Cardiac fibroblast (primary cell): Measurements from ENCODE around the gene PTPRN2.

Source experiments
- DNase-seq, 2 donors: peaks; one replicate each; pipeline versions ENCODE4 v3.0.0 to v3.0.0-alpha.2; 2010; ENCODE audit warnings: low read depth in 2 of 2
- H3K4me3 ChIP-seq, 2 donors: replicated peaks in 1 of 2; 1 replicate in 1 of 2; 2 replicates in 1 of 2; pipeline ENCODE4 v1.5.1; 2011; ENCODE audit warnings: low read depth in 2 of 2, low read length in 2 of 2, mild to moderate bottlenecking in 2 of 2, moderate library complexity in 1 of 2
- TF ChIP-seq, protein P1 (sequence below): IDR thresholded peaks from one replicate; pipeline ENCODE4 v1.5.1; 2011; ENCODE audit warnings: low read depth, mild to moderate bottlenecking, low read length, inconsistent platforms

Gene PTPRN2

DNA sequence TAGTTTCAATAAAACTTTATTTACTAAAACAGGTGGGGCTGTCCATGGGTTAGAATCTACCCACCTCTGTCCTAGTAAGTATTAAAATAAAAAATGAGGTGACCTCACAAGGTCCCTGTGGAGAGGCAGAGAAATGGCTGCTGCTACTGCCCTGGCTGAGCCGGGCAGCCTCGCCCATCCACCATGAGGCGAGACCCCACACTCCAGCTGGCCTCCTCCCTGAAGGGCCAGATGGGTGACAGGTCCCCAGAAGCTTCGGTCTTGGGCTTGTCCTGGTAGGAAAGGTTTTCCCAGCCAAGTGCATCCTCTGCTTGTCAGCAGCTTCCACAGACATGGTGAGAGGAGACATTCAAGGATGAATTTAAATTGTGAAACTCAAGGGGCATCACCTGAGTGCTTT lies 565.8 kb downstream of the PTPRN2 start:
- H3K4me3 ChIP-seq, result no peak overlapping the region
- no peak for DNase-seq
- TF ChIP-seq, protein P1, sequence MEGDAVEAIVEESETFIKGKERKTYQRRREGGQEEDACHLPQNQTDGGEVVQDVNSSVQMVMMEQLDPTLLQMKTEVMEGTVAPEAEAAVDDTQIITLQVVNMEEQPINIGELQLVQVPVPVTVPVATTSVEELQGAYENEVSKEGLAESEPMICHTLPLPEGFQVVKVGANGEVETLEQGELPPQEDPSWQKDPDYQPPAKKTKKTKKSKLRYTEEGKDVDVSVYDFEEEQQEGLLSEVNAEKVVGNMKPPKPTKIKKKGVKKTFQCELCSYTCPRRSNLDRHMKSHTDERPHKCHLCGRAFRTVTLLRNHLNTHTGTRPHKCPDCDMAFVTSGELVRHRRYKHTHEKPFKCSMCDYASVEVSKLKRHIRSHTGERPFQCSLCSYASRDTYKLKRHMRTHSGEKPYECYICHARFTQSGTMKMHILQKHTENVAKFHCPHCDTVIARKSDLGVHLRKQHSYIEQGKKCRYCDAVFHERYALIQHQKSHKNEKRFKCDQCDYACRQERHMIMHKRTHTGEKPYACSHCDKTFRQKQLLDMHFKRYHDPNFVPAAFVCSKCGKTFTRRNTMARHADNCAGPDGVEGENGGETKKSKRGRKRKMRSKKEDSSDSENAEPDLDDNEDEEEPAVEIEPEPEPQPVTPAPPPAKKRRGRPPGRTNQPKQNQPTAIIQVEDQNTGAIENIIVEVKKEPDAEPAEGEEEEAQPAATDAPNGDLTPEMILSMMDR, result no peak

DNA sequence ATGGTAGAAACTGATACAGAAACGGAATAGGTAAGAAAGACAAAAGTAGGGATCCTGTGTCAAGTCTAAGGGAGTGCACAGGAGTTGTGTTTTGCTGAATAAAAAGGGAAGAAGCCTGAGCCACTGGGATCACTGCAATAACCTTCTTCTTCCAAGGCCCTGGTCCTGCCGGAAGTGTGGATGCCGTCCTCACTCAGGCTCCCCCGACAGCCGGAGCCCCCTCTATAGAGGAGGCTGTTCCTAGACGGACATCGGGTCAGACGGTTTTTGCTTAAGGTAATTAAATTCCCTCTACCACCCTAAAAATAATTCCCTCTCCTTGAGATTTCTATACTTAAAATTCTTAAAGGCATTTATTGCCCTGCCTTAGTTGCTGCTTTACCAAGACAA lies 566.9 kb downstream of the PTPRN2 start:
- DNase-seq, result no peak
- TF ChIP-seq, protein P1, result no peak

DNA sequence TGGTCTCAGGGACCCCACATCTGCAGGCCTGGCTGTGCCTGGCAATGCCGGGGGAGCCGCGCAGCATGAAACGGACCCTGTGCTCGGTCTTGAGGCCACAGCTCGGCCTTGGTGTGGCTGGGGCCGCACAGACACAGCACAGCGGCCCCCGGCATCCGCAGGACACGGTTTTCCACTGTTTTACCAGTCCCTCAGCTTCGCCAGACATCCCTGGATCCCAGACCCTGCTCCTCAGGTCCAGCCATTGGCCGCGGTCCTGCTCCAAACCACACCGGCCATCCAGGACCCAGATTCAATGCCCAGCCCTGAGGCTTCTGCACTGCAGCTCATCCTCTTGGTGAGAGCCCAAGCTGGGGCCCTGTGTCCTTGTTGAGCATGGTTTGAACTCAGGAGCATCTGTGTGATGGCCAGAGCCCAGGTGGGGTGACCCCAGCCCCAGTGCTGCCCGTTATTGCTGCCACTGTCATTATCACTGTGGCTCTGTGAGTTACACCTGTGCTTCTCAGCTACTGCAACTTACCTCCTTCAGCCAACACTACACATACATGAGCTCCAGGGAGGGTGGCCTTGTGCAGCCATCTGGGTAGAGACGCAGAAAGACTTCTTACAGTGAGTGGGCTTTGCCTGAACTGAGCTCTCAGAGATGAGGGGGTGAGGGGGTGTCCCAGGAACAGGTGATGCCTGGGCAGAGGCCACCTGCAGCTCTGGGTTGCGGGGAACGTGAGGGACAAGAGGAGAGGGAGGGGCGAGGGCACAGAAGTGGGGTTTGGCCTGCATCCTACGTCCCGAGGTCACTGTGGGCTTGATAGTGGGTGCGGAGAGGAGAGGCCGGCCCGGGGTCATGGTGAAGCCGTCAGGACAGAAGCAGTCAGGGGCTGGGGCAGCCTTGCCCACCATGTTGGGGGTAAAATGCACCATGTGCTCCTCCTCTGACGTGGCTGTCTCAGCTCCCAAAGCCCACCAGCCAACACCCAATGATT lies 567.6 kb downstream of the PTPRN2 start:
- TF ChIP-seq, protein P1, result no peak
- no peak for DNase-seq
- no peak overlapping the region for H3K4me3 ChIP-seq

More for the DNA sequence above, 566.9 kb downstream of the PTPRN2 start:
- no peak overlapping the region for H3K4me3 ChIP-seq

DNA sequence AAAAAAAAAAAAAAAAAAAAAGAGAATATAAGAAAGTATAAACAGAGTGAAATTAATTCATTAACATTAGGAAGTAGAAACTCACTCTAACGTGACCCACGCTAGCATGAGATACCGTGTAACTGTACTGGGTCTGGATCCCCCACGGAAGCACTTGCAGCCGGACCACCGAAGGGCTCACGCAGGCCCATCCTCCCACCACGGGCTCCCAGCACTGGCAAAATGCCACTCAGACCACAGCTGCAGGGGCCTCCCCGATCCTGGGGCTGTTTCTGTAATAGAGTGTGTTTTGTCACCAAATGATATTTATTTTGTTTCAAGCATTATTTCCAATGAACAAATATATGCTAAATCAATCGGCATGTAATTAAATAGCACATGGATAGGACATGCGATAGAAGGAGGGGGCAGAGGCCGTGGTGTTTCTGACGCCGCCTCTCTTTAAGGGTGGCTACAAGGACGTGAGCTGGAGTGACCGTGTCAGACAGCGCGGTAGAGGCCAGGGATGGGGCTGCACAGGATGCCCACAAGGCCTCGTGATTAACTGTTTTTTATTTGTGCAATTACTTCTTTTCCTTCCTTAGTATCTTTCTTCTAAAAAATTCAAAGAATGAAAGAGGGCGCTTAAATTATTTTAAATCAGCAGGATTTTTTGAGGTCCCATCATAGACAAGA lies 568.5 kb downstream of the PTPRN2 start:
- no peak overlapping the region for H3K4me3 ChIP-seq
- DNase-seq, result no peak
- TF ChIP-seq, protein P1, result no peak

DNA sequence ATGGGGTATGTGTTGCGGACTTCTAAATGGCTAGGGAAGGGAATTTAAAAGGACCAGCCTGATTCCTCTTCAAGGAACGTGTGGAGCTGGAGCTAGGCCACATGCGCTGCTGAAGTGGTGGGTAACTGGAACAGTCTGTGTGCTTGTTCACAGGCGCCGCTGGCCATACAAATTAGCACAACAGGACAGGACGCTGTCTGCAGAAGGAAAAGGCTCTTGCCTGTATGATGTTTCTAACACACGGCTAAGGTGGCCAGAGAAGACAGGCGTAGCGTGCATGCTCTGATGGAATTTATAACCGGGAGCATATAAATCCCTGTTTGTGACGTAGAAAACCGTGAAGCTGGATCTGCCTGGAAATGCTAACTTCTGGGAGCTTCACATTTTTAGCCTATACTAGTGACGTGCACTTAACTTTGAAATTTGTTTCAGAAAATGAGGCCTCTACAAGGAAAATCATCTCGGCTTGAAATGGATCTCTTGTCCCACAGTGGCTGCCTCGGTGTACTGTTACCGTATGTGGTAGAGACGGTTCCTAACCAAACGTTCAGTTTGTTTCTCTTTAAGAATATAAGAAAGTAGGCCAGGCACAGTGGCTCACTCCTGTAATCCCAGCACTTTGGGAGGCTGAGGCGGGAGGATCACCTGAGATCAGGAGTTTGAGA lies 569.4 kb downstream of the PTPRN2 start:
- H3K4me3 ChIP-seq, result no peak overlapping the region
- TF ChIP-seq, protein P1, result no peak
- DNase-seq, result no peak

DNA sequence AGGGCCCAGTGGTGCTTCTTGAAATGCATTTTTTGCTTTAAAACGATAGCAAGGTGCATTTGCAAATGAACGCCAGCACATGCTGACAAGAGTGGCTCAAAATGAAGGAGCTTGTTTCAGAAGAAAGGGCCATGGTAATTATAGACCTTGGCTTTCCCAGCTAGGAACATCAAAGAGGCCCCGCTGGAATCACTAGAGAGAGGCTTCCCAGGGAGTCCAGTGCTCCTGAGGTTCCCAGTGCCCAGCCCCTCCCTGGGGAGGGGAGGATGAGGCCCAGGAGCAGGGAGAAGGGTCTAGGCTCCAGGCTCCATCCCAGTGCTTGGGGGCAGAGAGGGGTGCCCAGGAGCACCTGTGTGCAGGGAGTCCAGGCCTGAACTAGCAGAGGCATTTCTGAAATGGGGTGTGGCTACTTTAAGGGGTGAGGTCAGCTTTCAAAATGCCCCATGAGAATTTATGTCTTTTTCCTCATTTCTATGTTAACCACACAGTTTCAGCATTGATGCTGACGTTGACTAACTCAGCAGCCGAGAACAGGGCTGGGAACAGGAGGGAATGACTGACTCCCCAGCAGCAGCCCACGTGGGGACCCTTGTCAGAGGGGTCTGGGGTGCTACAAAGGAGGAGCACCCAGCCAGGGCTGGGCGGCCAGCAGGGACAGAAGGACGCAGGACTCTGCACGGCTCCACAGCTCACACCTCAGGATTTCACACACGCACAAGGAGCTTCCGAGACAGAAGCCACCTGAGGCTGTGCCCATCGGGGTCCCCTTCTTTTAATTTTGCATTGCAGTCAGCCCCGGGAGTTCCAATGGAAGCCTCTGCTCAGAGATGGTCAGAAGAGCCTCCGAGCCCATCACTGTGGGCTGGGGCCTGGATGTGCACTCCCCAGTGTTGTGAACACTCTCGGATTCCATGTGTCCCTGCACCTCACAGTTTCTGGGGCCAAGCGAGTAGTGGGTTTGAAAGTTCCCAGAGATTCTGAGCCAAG lies 570.2 kb downstream of the PTPRN2 start:
- no peak for DNase-seq
- H3K4me3 ChIP-seq, result no peak overlapping the region
- TF ChIP-seq, protein P1, result no peak
